Psoas muscle (tissue), 8 donors: ENCODE results near the gene CAMK2B. TPM values are rescaled to one million over a fixed set of nuclear protein-coding genes. Genes with fewer than 3 reads are reported as not detected.

Experiments
- ATAC-seq, 4 donors: fragments of 200-7000 bp; cut with Tn5 transposase; one replicate each; pipeline ENCODE4 v1.9.1; 2020; ENCODE audit warnings: moderate library complexity in 3 of 4, mild to moderate bottlenecking in 2 of 4
- DNase-seq, 2 donors: peaks; one replicate each; pipeline ENCODE4 v3.0.0-alpha.2; 2020
- H3K27ac ChIP-seq: fragments of 200-600 bp; one replicate; pipeline ENCODE4 v1.8.0; 2022
- H3K27me3 ChIP-seq, 3 donors: fragments of 200-600 bp in 1 of 3; one replicate each; pipeline versions ENCODE4 v1.6.1 to v1.8.0; 2013 to 2022; ENCODE audit warnings: low read length in 2 of 3, mild to moderate bottlenecking in 2 of 3, moderate library complexity in 1 of 3; ENCODE audit not compliant: insufficient read depth in 3 of 3
- H3K36me3 ChIP-seq, 2 donors: fragments of 200-600 bp in 1 of 2; one replicate each; pipeline versions ENCODE4 v1.6.1 to v1.8.0; 2013 to 2022; ENCODE audit warnings: low read depth in 1 of 2, mild to moderate bottlenecking in 1 of 2, moderate library complexity in 1 of 2; ENCODE audit not compliant: insufficient read depth in 1 of 2
- H3K4me1 ChIP-seq: fragments of 200-600 bp; one replicate; pipeline ENCODE4 v1.8.0; 2022
- H3K4me3 ChIP-seq: fragments of 200-600 bp; one replicate; pipeline ENCODE4 v1.8.0; 2022; ENCODE audit warnings: mild to moderate bottlenecking
- H3K9me3 ChIP-seq: fragments of 200-600 bp; one replicate; pipeline ENCODE4 v1.8.0; 2022
- CTCF ChIP-seq: fragments of 200-600 bp; IDR thresholded peaks from one replicate; pipeline ENCODE4 v1.8.0; 2022; ENCODE audit warnings: antibody characterized with exemption
- WGBS, 3 donors: extraction: QIAGEN DNeasy Blood & Tissue Kit; methylation state at CpG; one replicate each; pipeline versions ENCODE4 v1.1.6 to v1.1.7; 2013; 5-methylcytosine and 5-hydroxymethylcytosine counted together
- intact Hi-C, 2 donors: fragments of 100-400 bp; cut with DNase I; formaldehyde crosslinking; loops; one replicate each; pipeline versions ENCODE4 v1.11.0 to v1.14.2; 2022
- polyA plus RNA-seq, 3 donors: library from polyadenylated mRNA; stranded (reverse); fragments of 200-250 nt; gene quantifications; one replicate each; pipeline ENCODE4 v1.2.3, GENCODE V29; 2013
- total RNA-seq, 4 donors: library from RNA; stranded (reverse); fragmentation: NEBNext Ultra II Directional in 2 of 4; extraction: Animal tissue kit (Norgen Biotek cat#: 25700) in 2 of 4; gene quantifications; one replicate each; pipeline versions ENCODE4 v1.2.1 to v1.2.4, GENCODE V29; 2021 to 2023
- donor health status: healthy with polysubstance abuse.
- donor health status: DM: no; HTN: no; CAD: no; lungs with moderate emphysema.
- donor health status: Bipolar disorder and iron deficiency.
- donor health status: healthy.
- donor health status: DM: yes; HTN: yes; CAD: no.
- donor health status: DM: no; HTN: no; CAD: no.
- donor health status: DM: no; HTN: no; CAD: no.
- donor health status: DM: yes; HTN: yes; CAD: no.

Gene CAMK2B
- total and polyA plus RNA-seq, 7 donors: 14.5 to 81.4 (median 50.0) TPM

DNA sequence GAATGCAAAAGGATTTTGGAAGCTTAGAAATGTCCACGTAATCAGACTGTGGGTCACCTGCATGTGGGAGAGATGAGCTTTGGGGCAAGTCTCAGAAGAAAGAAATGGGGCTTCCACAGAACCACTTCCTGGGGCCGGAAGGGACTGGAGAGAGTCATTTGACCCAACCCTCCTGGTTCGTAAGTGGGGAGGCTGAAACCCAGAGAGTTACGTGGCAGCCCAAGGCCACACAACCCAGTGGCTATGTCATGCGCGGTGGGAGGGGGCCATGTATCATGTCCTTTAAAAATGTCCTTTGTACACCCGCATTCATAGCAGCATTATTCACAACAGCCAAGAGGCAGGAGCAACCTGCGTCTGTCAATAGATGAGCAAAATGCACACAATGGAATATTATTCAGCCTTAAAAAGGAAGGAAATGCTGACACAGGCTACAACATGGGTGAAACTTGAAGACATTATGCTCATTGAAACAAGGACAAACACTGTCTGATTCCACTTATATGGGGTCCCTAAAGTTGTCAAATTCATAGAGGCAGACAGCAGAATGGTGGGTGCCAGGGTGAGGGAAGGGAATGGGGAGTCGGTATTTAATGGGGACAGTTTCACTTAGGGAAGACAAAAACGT lies 15.1 kb downstream of the CAMK2B start:
- ATAC-seq: no peak
- TF ChIP-seq CTCF: no peak
- H3K36me3 ChIP-seq: no peaks in the 10 kb centered on the region
- peak in 1 of 2 donors; percentile 23 for DNase-seq
- no peaks in the 10 kb centered on the region for H3K27me3 ChIP-seq
- no peaks in the 10 kb centered on the region for H3K9me3 ChIP-seq
- 72 to 86% (median 82%) methylated on average over 10 of the region's 10 CpGs for WGBS, 3 donors
- H3K4me3 ChIP-seq: peak overlapping the region; percentile 68
- H3K4me1 ChIP-seq: peaks cover 24% of the 10 kb centered on the region
- H3K27ac ChIP-seq: peak overlapping the region; percentile 84
- intact Hi-C loops: loop anchor here in 1 of 2 donors (2.0 kb wide), 1 partner anchor 70 kb away; no protein-coding TSS in a partner anchor

- Histone ChIP-seq H3K36me3 (no peaks in the 10 kb centered on the region), H3K27ac (peak overlapping the region; percentile 84), H3K4me3 (peak overlapping the region; percentile 68), H3K27me3 (no peaks in the 10 kb centered on the region), H3K9me3 (no peaks in the 10 kb centered on the region), H3K4me1 (peaks cover 24% of the 10 kb centered on the region)
- ATAC-seq (peak; percentile 74 to 84 (median 76)), DNase-seq (peak; percentile 79 to 86)
- 13 to 19% (median 14%) methylated on average over 71 to 73 of the region's 73 CpGs for WGBS, 3 donors
- TF ChIP-seq CTCF: no peak
- intact Hi-C loops: loop anchor here in 1 of 2 donors (2.0 kb wide), 1 partner anchor 69 kb away; no protein-coding TSS in a partner anchor
These were observed 15.9 kb downstream of the CAMK2B start for GRCh38 chr7:44309271-44310091.

DNA sequence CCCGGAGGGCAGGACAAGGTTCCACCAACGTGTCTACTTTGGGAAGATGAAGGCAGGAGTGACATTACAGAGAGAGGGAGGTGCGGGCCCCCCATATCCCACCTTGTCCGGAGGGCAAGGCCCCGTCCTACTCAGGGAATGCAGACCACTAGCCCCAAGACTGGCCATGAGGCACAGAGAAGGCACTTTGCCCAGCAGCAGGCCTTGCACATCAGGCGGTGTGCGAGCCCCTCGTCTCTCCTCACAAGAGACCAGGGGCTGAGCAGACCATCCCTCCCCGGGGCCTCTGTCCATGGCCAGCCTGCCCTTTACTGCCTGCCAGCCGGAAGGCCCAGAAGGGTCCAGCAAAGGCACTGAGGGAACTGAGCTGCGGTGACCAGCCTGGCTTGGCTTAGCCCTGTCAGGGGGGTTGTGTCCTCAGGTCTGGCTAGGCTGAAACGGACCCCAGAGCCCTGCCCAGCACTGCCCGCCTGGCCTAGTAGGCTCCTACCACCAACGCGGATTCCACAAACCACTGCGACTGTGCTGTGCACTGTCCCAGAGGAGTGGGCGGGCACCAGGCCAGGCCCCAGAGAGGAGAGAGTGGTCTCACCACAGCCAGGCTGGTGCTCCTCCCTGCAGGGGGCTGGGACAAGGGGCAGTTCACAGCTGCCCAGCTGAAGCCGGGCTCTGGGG lies 16.7 kb downstream of the CAMK2B start:
- peak overlapping the region; percentile 68 for H3K4me3 ChIP-seq
- WGBS, 3 donors: 77 to 86% (median 83%) methylated on average over 18 of the region's 18 CpGs
- DNase-seq: peak in 1 of 2 donors; percentile 58
- peak overlapping the region; percentile 84 for H3K27ac ChIP-seq
- intact Hi-C loops: no loop called here
- TF ChIP-seq CTCF: no peak
- ATAC-seq: peak in 2 of 4 donors; percentile 6 to 38
- no peaks in the 10 kb centered on the region for H3K9me3 ChIP-seq
- no peaks in the 10 kb centered on the region for H3K27me3 ChIP-seq
- no peaks in the 10 kb centered on the region for H3K36me3 ChIP-seq
- peaks cover 24% of the 10 kb centered on the region for H3K4me1 ChIP-seq

- H3K27ac ChIP-seq: peak overlapping the region; percentile 60
- H3K4me3 ChIP-seq: no peak overlapping the region
- intact Hi-C loops: no loop called here
- H3K4me1 ChIP-seq: peaks cover 19% of the 10 kb centered on the region
- no peak for TF ChIP-seq CTCF
- no peaks in the 10 kb centered on the region for H3K27me3 ChIP-seq
- no peaks in the 10 kb centered on the region for H3K36me3 ChIP-seq
- ATAC-seq: no peak
- H3K9me3 ChIP-seq: no peaks in the 10 kb centered on the region
- DNase-seq: peak in 1 of 2 donors; percentile 28
- 84 to 92% (median 88%) methylated on average over 8 of the region's 8 CpGs for WGBS, 3 donors
These were observed 17.3 kb downstream of the CAMK2B start for GRCh38 chr7:44307905-44308595.
